GM21515 (cell line): ENCODE results near the gene ZEB2.

Source experiments
- ATAC-seq: cut with Tn5 transposase; IDR thresholded peaks from one replicate; pipeline ENCODE4 v1.9.1; 2021; ENCODE audit not compliant: unreplicated experiment

The ZEB2 gene

DNA sequence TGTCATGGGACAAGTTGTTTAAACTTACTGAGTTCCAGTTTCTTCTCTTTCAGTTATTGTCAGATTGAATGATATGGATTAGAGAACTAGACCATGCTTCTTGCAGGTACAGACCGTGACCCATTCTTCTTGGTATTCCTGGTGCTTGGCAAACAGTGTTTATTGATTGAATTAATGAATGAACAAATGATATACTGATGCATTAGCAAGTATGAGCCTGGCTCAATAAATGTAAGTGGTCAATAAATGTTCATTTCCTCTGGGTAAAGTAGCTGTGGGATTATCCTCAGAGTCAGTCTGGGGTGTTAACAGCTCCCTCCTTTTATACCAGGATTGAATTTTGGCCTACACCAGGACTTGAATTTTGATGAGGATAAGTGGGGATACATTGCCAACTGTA lies 160.2 kb downstream of the ZEB2 start:
- ATAC-seq: no peak

DNA sequence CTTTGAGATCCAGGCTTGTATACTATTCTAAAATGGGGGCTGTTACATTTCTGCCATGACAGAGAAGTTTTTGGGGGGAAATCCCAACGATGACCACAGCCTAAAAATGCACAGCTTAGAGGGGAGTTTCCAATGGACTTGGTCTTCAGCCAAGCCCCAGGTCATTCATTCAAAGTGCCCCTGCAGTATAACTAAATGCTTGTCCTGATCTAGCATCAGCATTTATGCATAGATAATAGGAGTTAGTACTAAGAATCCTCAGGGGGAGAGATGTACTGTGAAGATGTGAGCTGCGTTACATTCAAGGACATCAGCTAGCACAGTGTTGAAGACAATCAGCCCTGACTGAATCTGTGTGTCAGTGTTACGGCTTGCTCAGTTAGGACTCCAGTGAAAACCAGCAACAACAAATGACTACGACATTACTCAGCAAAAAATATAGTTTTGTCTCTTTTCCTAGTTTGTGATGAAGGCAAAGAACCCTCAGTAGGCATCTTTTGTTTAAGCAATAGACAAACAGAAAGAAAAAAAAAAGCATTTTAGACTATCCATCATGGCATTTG lies 160.9 kb downstream of the ZEB2 start:
- ATAC-seq: peak; percentile 51

DNA sequence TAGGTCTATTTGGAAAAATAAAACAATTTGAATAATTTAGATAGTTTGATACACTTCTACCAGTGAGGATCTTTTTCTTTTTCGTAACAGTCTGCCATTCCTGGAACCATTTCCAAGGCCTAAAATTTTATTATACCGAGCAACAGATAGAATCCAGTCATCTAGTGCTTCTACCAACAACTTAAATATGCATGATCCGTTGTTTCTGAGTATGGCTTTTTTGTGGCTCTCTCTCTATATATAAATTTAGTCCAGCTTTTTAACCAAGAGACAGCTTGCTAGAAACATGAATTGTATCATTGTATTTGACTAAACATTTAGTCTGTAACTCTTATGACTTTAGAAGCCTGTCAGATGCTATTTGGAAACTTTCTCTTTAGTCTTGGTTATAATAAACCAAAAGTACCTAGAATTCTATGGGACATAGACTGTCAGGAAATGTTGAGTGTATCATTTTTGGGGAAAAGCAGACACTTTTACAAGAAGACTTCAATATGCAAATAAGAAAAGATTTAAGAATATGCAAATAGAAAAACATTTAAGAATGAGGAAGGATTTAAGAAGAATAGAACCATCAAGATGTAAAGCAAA lies 161.4 kb downstream of the ZEB2 start:
- no peak for ATAC-seq

DNA sequence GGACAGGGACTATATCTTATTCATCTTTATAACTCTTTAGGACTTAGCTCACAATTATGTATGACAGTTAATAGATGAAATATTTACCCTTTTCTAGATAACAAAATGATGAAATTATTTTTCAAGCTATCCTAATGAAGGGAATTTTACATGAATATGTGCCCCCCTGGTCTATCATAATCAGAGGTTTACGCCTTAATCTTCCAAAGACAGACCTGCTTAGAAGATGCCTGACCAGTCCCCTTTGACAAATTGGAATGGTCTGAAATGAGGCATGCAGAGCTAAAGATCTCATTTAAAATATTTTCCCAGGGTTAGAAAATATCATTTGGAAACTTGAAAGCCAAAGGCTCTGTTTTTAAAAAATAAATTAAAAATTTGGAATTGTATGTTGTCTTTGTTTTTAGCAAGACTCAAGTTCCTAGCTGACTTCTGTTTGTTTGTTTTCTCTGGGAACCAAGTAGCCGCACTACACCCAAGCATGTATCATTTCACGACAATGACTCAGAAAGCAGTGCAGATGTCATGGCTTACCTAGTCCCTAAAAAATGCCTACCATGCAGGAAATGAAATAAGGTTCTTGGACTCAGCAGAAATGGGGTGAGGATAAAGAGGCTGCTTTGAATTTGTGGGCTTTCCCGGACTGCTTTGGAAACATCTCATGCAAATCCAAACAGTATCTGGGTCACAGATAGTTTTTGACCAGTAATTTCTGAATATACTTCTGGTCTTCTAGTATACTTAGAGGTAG lies 162.1 kb downstream of the ZEB2 start:
- ATAC-seq: peak; percentile 77

DNA sequence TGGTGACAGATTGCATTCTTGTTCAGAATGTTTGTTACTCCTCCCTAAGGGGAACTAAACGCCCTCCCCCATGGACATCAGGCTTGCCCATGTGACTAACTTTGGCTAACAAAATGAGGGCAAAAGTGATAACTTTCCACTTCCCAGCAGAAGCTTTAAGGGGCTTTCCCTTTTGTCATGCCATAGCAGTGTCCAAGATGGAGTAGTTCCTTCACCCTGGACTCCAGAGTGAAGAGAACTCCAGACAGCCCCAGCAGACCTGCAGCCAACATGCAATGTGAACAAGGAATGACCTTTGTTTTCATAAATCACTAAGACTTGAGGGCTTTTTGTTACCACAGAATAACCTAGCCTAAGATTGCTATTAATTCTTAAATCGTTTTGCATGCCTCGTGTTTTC lies 163.5 kb downstream of the ZEB2 start:
- ATAC-seq: no peak

DNA sequence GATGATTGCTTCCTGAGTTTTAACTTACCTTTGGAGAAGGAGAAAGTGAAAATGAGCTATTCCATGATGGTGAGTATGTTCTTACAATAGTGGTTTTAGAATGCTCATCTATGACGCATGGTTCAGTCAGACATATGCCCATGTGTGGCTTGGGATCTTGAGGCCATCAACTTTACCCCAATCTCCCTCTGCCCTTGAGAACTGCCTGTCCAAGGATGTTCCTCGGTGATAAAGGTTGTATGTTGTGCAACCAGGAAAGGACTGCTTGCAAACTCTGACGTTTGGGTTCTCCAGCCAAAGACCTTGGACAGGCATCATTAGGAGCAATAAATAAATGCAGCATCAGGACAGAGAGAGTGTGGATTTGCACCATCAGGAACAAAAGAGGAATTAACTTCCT lies 165.0 kb downstream of the ZEB2 start:
- ATAC-seq: no peak

DNA sequence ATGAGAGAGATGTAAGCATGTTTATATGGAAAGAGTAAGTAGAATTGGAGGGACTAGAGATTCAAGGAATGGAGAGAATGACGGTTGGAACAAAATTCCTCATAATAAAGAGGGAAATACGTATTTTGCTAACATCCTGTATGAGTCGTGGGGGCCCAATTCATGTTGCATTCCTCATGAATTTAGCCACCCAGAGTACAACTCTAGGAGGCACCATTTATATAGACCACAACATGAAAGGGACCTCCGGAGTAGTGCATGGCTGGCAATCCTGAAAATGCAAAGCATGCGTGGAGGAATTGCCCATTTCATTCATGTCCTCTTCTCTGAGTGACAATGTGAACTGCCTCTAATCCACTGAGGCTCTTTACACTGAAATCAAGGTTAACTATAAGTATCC lies 168.2 kb downstream of the ZEB2 start:
- no peak for ATAC-seq

DNA sequence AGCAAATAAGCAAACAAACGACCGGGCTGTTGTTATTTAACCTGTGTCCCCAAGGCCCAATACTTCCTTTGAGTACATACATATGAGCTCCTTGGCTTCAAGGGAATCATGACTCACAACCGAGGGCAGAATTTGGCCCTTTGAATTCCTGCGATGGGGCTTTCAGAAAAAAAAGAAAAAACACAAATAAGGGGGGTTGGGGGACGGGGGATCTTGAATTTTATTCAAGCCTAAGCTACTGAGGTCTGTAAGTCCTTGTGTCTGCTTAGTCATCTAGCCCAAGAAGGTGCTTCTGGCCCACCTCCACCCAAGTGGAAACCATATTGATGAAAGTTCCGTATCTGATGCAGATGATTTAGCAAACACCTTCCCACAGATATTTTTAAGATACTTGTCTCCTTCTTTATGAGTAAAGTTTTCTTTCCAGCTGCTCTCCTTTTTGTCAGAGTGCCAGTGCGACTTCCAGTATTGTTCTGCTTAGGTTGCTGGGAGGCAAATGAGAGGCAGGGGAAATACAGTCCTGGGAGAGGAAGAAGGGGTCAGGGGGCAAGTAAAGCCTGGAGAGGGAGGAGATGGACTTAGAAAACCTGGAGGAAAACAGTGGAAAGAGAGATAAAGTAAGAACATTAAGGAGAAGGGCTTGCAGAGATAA lies 169.6 kb downstream of the ZEB2 start:
- ATAC-seq: no peak

DNA sequence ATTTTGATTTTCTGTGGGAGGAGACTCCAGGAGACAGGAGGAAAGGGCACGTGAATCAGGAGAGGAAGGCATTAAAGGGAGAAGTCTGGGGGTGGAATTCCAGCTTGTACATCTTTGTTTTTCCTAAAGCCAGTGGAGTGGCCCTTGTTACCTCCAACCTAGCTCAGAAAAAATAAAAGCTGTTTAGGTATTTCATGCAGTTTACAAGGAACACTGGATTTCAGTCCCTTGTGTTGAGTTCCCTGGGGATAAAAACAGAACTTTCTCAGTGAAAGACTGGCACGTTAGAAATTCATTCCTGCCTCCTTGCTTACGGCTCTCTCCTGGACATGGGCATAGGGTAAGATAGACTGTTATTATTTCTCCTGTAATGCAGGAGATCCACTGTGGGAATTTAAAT lies 170.2 kb downstream of the ZEB2 start:
- no peak for ATAC-seq

DNA sequence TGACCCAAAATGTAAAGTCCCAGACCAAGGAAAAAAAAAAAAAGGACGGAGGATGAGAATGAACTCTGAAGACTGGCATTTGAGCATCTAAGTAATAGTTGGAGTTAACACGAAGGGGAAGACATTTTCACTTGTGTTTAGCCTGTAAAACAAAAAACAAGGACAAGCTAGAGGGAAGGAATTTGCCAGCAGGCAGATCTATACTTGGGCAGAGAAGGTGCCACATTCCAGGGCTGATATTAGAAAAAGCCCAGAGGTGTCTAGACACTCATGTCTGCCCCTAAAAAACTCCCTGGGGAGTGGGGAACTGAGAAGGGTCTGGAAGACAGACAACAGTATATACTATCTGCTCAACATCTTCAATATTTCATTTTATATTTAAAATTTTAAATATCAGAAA lies 171.1 kb downstream of the ZEB2 start:
- ATAC-seq: no peak

DNA sequence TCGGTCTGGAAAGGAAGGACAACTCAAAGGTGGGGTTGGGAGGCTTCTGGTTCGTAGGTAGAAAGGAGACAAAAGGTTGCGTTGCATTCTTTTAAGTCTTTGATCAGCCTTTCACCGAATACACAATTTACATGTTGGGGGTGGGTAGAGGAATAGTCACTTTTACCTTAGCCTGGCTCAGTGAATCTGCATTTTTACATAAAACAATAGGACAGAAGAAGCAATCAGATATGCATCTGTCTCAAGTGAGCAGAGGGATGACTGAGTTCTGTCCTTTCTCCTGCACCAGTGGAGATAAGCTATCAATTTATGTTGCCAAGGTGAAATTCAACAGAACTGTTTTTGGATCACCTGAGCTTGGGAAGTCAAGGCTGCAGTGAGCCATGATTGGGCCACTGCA lies 173.7 kb downstream of the ZEB2 start:
- no peak for ATAC-seq

DNA sequence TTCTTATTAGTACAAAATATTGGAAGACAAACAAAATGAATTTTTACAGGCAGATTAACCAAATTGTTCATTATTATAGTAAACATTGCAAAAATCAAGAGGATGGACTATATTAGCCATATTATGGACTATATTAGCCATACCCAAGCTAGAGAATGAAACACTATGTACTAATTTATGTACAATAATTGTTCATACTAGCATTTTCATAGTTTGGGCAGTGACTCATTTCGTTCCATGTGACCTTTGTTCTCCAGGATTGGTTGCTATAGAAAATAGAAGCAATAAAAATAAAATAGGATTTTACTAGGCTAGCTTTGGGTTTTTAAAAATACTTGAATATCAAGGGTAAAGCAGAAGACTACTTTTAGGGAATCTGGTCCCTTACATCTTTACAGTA lies 176.8 kb downstream of the ZEB2 start:
- ATAC-seq: no peak

DNA sequence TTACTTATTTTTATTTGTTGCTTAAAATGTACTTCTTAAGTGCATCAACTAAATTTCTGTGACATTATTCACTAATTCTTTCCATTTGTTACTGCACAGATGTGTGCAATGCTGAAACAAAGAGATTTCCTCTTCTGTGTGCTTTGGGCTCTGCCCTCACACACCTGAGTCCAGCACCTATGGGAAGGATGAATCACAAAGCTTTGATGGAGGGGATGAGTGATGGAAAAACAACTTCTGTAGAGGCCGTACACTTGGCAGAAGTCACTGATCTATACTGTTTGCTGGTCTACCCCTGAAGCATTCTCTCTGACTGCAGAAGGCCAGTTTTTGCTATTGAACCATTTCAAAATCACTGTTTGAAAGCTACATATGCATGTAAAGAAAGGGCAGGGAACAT lies 178.4 kb downstream of the ZEB2 start:
- no peak for ATAC-seq

DNA sequence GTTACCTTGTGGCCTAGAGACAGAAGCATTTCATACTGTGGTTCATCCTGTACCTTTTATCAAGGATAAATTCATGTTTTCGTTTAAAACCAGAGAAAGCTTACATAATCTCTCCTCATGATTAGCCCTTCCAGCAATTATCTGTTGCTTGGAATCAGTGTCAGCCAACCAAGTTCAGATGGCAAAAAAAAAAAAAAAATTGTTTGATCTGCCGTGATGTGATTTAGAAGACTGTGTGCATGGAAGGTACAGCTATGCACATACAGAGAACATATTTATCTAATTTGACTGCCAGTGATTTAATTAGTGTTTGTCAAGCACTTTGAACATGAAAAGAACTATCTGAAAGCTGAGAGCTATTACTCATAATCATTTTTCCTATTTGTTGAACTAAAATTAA lies 180.9 kb downstream of the ZEB2 start:
- no peak for ATAC-seq

DNA sequence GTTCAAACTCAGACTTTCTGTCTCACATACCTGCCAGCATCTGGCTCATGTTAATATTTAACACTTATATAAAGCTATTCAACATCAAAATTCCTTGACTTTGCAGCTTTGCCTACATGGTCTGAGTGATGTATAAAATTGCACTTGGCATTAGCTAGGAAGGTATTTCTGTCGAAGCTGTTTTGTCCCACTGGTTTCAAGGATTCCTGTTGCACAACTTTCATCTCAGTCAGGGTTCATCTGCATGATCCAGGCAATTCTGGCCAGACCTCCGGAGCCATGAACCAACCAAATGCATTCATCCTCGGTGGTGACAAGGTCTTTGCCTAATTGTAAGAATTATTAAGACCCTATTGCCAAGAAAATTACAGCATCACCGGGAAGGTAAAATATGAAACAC lies 185.4 kb downstream of the ZEB2 start:
- ATAC-seq: no peak
